Adrenal gland (tissue), 5 donors: Measurements from ENCODE around the gene ARF1.

Experiments
- CTCF ChIP-seq, 6 experiments: fragments of 450-650 bp in 4 of 6; fragments of 200-600 bp in 2 of 6; sonication (generic) in 1 of 6; IDR thresholded peaks; 1 replicate in 5 of 6; 2 replicates in 1 of 6; pipeline versions ENCODE4 v1.5.1 to v1.8.0; 2016 to 2021; ENCODE audit warnings: antibody characterized with exemption in 6 of 6, mild to moderate bottlenecking in 2 of 6, moderate library complexity in 1 of 6
- POLR2A ChIP-seq, 2 donors: fragments of 450-650 bp; IDR thresholded peaks; one replicate each; pipeline ENCODE4 v1.6.1; 2017; ENCODE audit warnings: antibody characterized with exemption in 2 of 2, mild to moderate bottlenecking in 2 of 2, moderate library complexity in 1 of 2
- donor health status: DM: no; HTN: no; CAD: no.

GRCh38 chr1:228109073-228109961, 26.8 kb downstream of the ARF1 start, which contains the start of gene MRPL55:
- TF ChIP-seq POLR2A (IDR thresholded peaks at IDR 0.05) (peak; percentile 73 to 97), CTCF (IDR thresholded peaks at IDR 0.05) (no peak)
